OCI-LY1 (cell line): ENCODE results near the gene PLEKHO2.
"Not testable (repeated sequence)": the region's sequence is repeated elsewhere in the genome, so short reads cannot be mapped to it uniquely, and the experiment has no call there.

Source experiments
- H2AFZ ChIP-seq: fragments of 200-600 bp; sonication (generic), shearing (Covaris generic); 2 replicates; pipeline ENCODE4 v1.6.0; 2014; ENCODE audit warnings: antibody characterized with exemption, mild to moderate bottlenecking, low read length
- H3F3A ChIP-seq: fragments of 200-600 bp; sonication (generic), shearing (Covaris generic); 2 replicates; pipeline ENCODE4 v1.6.0; 2014; ENCODE audit warnings: mild to moderate bottlenecking, antibody characterized with exemption, low read length, moderate library complexity; ENCODE audit not compliant: insufficient read depth
- H3K27ac ChIP-seq: fragments of 200-600 bp; sonication (generic); 2 replicates; pipeline ENCODE4 v1.5.1; 2014; ENCODE audit warnings: low read length, mixed run types, mild to moderate bottlenecking, low read depth; ENCODE audit not compliant: poor library complexity, severe bottlenecking
- H3K27me3 ChIP-seq: fragments of 200-600 bp; sonication (generic); 2 replicates; pipeline ENCODE4 v1.6.0; 2014; ENCODE audit warnings: antibody characterized with exemption, mild to moderate bottlenecking, low read length, moderate library complexity; ENCODE audit not compliant: insufficient read depth
- H3K36me3 ChIP-seq: fragments of 200-600 bp; sonication (generic); 2 replicates; pipeline ENCODE4 v1.6.1; 2014; ENCODE audit warnings: mild to moderate bottlenecking, antibody characterized with exemption, low read length, moderate library complexity, mixed read lengths; ENCODE audit not compliant: insufficient read depth
- H3K4me1 ChIP-seq: fragments of 200-600 bp; sonication (generic); 2 replicates; pipeline ENCODE4 v1.5.1; 2014; ENCODE audit warnings: mild to moderate bottlenecking, low read length, moderate library complexity; ENCODE audit not compliant: insufficient read depth, severe bottlenecking
- H3K4me2 ChIP-seq: fragments of 200-600 bp; sonication (generic), shearing (Covaris generic); 2 replicates; pipeline ENCODE4 v1.6.1; 2014; ENCODE audit warnings: low read length
- H3K4me3 ChIP-seq: fragments of 200-600 bp; sonication (generic); 2 replicates; pipeline ENCODE4 v1.5.1; 2014; ENCODE audit warnings: low read length, low read depth, mild to moderate bottlenecking, mixed read lengths; ENCODE audit not compliant: poor library complexity, severe bottlenecking
- H3K79me2 ChIP-seq: fragments of 200-600 bp; shearing (Covaris generic); 2 replicates; pipeline ENCODE4 v1.6.1; 2016; ENCODE audit warnings: mixed run types, low read length, mixed read lengths; ENCODE audit not compliant: insufficient read depth
- H3K9ac ChIP-seq: fragments of 200-600 bp; sonication (generic), shearing (Covaris generic); 2 replicates; pipeline ENCODE4 v1.6.1; 2014; ENCODE audit warnings: mild to moderate bottlenecking, low read length, mixed read lengths
- H3K9me2 ChIP-seq: fragments of 200-600 bp; sonication (generic), shearing (Covaris generic); 2 replicates; pipeline ENCODE4 v1.6.1; 2014; ENCODE audit warnings: low read depth, mild to moderate bottlenecking, low read length, mixed read lengths
- H3K9me3 ChIP-seq: fragments of 200-600 bp; shearing (Covaris generic); 2 replicates; pipeline ENCODE4 v1.6.1; 2014; ENCODE audit warnings: low read length, mixed read lengths
- H4K20me1 ChIP-seq: fragments of 200-600 bp; sonication (generic), shearing (Covaris generic); 2 replicates; pipeline ENCODE4 v1.6.0; 2016; ENCODE audit warnings: mild to moderate bottlenecking, low read length; ENCODE audit not compliant: insufficient read depth
- CTCF ChIP-seq: fragments of 200-600 bp; sonication (generic), shearing (Covaris generic); IDR thresholded peaks from 2 replicates; pipeline ENCODE4 v1.5.1; 2017; ENCODE audit warnings: mild to moderate bottlenecking, antibody characterized with exemption, low read length, moderate library complexity, mixed read lengths
- EZH2 ChIP-seq: fragments of 200-600 bp; sonication (generic), shearing (Covaris generic); IDR thresholded peaks from 2 replicates; pipeline ENCODE4 v1.8.0; 2017; ENCODE audit warnings: borderline replicate concordance, mixed run types, mild to moderate bottlenecking, antibody characterized with exemption, low read length, moderate library complexity, mixed read lengths

Gene PLEKHO2

GRCh38 chr15:64841344-64842095, at the start of gene PLEKHO2:
PLEKHO2 (plus strand) TSS chr15:64841915; CDS start chr15:64842017, 102 bp downstream.
- peak within 1 kb of the TSS; percentile 66 for H3K27ac ChIP-seq

GRCh38 chr15:64792282-64792681, 49.4 kb upstream of the PLEKHO2 start:
- Histone ChIP-seq H3K36me3 (no peaks in the 10 kb centered on the region), H3K79me2 (no peaks in the 10 kb centered on the region), H3K27ac (no peak overlapping the region), H3K4me1 (no peaks in the 10 kb centered on the region), H3K4me3 (no peak overlapping the region), H2AFZ (no peak overlapping the region), H3F3A (no peaks in the 10 kb centered on the region), H3K9me3 (no peaks in the 10 kb centered on the region), H3K4me2 (no peak overlapping the region), H3K9me2 (no peaks in the 10 kb centered on the region), H4K20me1 (no peaks in the 10 kb centered on the region), H3K9ac (no peak overlapping the region), H3K27me3 (no peaks in the 10 kb centered on the region)
- TF ChIP-seq EZH2 (no peak), CTCF (no peak)

More at GRCh38 chr15:64841344-64842095, at the start of gene PLEKHO2:
- no peaks in the 10 kb centered on the region for H3K9me3 ChIP-seq
- no peaks in the 10 kb centered on the region for H3K79me2 ChIP-seq
- H4K20me1 ChIP-seq: no peaks in the 10 kb centered on the region
- no peaks in the 10 kb centered on the region for H3K36me3 ChIP-seq
- no peaks in the 10 kb centered on the region for H3F3A ChIP-seq
- peaks cover 44% of the 10 kb centered on the region for H3K4me1 ChIP-seq
- peak; percentile 34 for TF ChIP-seq CTCF
- no peak for TF ChIP-seq EZH2
- no peaks in the 10 kb centered on the region for H3K9me2 ChIP-seq
- H2AFZ ChIP-seq: no peak within 1 kb of the TSS
- H3K4me3 ChIP-seq: peak within 1 kb of the TSS; percentile 90
- no peaks in the 10 kb centered on the region for H3K27me3 ChIP-seq
- peak within 1 kb of the TSS; percentile 93 for H3K9ac ChIP-seq
- peak within 1 kb of the TSS; percentile 80 for H3K4me2 ChIP-seq

DNA sequence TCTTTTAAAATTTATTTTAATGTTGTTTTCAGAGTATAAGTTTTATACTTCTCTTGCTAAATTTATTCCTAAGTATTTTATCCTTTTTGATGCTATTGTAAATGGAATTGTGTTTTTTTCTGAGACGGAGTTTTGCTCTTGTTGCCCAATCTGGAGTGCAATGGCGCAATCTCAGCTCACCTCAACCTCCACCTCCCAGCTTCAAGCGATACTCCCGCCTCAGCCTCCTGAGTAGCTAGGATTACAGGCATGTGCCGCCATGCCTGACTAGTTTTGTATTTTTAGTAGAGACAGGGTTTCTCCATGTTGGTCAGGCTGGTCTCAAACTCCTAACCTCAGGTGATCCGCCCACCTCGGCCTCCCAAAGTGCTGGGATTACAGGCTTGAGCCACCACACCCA, 46.4 kb upstream of the PLEKHO2 start:
- H3K79me2 ChIP-seq, H3K27ac ChIP-seq, H3K9me3 ChIP-seq, H3K36me3 ChIP-seq, H3F3A ChIP-seq, H3K4me2 ChIP-seq, H4K20me1 ChIP-seq, H3K4me1 ChIP-seq, H3K9ac ChIP-seq, H3K4me3 ChIP-seq, H3K9me2 ChIP-seq, H3K27me3 ChIP-seq, H2AFZ ChIP-seq: not testable (repeated sequence)

- H3F3A ChIP-seq, H3K27ac ChIP-seq, H3K9me2 ChIP-seq, H3K79me2 ChIP-seq, H3K4me2 ChIP-seq, H3K4me3 ChIP-seq, H3K9ac ChIP-seq, H2AFZ ChIP-seq, H4K20me1 ChIP-seq, H3K9me3 ChIP-seq, H3K27me3 ChIP-seq, H3K36me3 ChIP-seq, H3K4me1 ChIP-seq: not testable (repeated sequence)
Measured at GRCh38 chr15:64795921-64796320, 45.8 kb upstream of the PLEKHO2 start.

GRCh38 chr15:64798905-64799304, 42.8 kb upstream of the PLEKHO2 start:
- not testable (repeated sequence) for H3K79me2 ChIP-seq, H3K4me2 ChIP-seq, H3K4me3 ChIP-seq, H2AFZ ChIP-seq, H3K9ac ChIP-seq, H3K9me2 ChIP-seq, H3K27me3 ChIP-seq, H3K27ac ChIP-seq, H4K20me1 ChIP-seq, H3F3A ChIP-seq, H3K36me3 ChIP-seq, H3K9me3 ChIP-seq
- peaks cover 10% of the 10 kb centered on the region for H3K4me1 ChIP-seq
